Neutrophil (primary cell): ENCODE results near the gene ZBTB16.

Source experiments
- H3K27ac ChIP-seq: fragments of 200-600 bp; sonication (generic); 2 replicates; pipeline ENCODE4 v1.5.1; 2016; ENCODE audit warnings: mild to moderate bottlenecking, moderate library complexity
- H3K27me3 ChIP-seq: fragments of 200-600 bp; sonication (generic); 2 replicates; pipeline ENCODE4 v1.6.0; 2016; ENCODE audit warnings: mild to moderate bottlenecking
- H3K36me3 ChIP-seq: fragments of 200-600 bp; sonication (generic); 2 replicates; pipeline ENCODE4 v1.5.1; 2017
- H3K4me1 ChIP-seq, 2 experiments: fragments of 200-600 bp in 1 of 2; sonication (generic) in 1 of 2; 1 replicate in 1 of 2; 2 replicates in 1 of 2; pipeline versions ENCODE4 v1.5.1 to v1.6.1; 2013 to 2016; ENCODE audit warnings: low read depth in 1 of 2, low read length in 1 of 2, mild to moderate bottlenecking in 1 of 2, moderate library complexity in 1 of 2; ENCODE audit not compliant: control insufficient read depth in 1 of 2, insufficient read depth in 1 of 2
- H3K4me3 ChIP-seq, 2 experiments: fragments of 200-600 bp in 1 of 2; sonication (generic) in 1 of 2; 1 replicate in 1 of 2; 2 replicates in 1 of 2; pipeline ENCODE4 v1.5.1; 2013 to 2016; ENCODE audit warnings: low read depth in 1 of 2, low read length in 1 of 2, mild to moderate bottlenecking in 1 of 2, moderate library complexity in 1 of 2
- H3K9me3 ChIP-seq: fragments of 200-600 bp; sonication (generic); 2 replicates; pipeline ENCODE4 v1.5.1; 2016
- TF ChIP-seq, protein P1 (sequence below): fragments of 200-600 bp; sonication (generic); IDR thresholded peaks from 2 replicates; pipeline ENCODE4 v1.5.1; 2016; ENCODE audit warnings: antibody characterized with exemption

ZBTB16 gene

DNA sequence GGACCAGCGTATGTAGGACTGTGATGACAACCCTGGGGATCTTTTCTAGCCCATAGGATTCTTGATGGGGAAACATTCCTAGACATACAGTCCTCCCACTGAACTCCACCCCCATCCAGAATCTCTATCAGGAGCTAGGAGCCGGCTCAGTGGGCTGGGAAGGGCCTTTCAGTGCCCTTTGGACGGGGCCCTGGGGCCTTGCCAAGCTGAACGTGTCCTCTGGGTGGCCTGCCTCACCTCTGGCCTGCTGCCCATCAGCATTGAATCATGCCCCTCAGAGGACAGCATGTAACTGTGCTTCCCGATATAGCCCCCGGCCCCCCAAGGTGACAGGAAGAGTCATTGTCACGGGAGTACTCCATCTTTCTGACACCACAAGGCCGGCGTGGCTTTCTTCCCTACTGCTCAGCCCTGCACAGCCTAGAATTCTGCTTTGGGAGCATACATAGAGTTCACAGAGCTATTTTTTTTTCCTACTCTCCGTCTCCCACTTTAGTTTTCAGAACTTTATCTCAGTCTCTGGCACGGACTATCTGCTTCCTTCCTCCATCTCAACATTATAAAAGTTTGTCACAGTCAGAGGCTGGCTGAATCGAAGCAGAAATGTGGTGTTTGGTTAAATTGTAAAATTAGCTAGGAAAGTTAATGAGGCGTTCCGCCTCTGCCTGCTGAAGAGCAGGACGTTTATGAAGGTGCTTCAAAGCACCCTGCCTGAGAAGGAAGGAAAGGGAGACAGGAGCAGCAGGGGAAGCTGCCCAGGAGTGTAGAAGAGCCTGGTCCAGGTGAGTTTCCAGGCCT, 111.9 kb downstream of the ZBTB16 start:
- H3K27me3 ChIP-seq = no peaks in the 10 kb centered on the region
- TF ChIP-seq, protein P1, sequence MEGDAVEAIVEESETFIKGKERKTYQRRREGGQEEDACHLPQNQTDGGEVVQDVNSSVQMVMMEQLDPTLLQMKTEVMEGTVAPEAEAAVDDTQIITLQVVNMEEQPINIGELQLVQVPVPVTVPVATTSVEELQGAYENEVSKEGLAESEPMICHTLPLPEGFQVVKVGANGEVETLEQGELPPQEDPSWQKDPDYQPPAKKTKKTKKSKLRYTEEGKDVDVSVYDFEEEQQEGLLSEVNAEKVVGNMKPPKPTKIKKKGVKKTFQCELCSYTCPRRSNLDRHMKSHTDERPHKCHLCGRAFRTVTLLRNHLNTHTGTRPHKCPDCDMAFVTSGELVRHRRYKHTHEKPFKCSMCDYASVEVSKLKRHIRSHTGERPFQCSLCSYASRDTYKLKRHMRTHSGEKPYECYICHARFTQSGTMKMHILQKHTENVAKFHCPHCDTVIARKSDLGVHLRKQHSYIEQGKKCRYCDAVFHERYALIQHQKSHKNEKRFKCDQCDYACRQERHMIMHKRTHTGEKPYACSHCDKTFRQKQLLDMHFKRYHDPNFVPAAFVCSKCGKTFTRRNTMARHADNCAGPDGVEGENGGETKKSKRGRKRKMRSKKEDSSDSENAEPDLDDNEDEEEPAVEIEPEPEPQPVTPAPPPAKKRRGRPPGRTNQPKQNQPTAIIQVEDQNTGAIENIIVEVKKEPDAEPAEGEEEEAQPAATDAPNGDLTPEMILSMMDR = no peak
- no peak overlapping the region for H3K4me3 ChIP-seq
- no peak overlapping the region for H3K27ac ChIP-seq
- peaks cover 35 to 40% of the 10 kb centered on the region in 2 experiments for H3K4me1 ChIP-seq
- no peaks in the 10 kb centered on the region for H3K36me3 ChIP-seq
- no peaks in the 10 kb centered on the region for H3K9me3 ChIP-seq

DNA sequence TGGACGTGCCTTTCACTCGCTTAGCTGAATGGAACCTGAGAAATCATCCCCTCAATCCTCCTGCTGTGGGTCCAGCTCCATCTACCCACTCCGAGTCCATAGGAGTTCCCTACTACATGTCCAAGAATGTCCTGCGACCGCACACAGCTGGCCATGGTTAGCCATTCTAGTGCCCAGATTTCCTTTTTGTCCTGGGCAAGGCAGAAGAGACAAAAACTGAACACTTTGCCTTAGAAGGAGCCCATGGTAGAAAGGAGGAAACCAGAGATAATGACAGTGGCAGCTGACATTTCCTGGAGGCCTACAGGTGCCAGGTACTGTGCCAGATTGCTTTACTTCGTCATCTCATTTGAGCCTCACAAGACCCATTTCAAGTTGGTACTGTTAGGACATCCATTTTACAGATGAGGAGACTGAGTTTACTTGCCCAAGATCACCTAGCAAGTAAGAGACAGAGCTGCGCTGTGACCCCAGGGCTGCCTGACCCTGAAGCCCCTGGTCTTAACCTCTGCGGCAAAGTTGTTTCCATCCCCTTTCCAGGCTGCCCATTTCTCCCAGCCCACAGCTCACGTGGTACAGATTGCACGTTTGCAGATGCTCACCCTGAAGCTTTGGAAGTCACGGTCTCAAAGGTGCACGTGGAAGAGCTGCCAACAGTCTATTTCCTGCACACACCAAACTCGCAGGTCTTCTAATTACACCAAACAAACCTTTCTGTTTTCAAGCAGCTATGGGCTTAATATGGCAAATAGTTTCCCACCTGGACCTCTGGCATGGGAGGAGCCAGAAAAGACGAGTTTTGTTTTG, 112.7 kb downstream of the ZBTB16 start:
- Histone ChIP-seq H3K4me1 (peaks cover 35 to 40% of the 10 kb centered on the region in 2 experiments), H3K36me3 (no peaks in the 10 kb centered on the region), H3K27ac (no peak overlapping the region), H3K9me3 (no peaks in the 10 kb centered on the region), H3K27me3 (no peaks in the 10 kb centered on the region), H3K4me3 (no peak overlapping the region)
- TF ChIP-seq, protein P1 = no peak

DNA sequence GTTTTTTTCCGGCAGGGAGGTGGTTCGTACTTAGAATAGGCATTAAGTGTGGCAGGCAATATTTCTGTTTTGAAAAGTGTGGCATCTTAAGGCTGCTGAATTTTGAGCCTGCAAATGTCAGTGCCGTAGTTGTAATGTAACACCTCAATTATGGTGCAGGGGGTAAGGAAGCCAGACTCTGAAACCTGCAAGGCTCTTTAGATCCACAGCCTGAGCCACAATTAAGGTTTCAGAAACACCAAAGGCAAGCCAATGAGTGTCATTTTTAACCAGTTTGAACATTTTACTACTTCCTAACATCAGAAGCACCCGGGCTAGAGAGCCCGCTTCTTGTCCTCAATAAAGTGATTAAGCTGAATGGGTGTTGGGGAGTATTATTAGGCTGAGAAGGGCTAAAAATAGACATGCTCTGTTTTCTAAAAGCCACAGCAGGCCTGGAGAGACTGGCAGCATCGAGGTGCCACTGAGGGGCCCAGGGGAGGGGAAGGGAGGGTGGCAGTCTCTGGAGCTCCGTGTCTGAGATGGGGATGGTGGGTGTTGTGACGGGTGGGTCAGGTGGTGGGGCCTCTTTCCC, 113.4 kb downstream of the ZBTB16 start:
- no peaks in the 10 kb centered on the region for H3K36me3 ChIP-seq
- no peak overlapping the region for H3K27ac ChIP-seq
- peaks cover 35 to 40% of the 10 kb centered on the region in 2 experiments for H3K4me1 ChIP-seq
- TF ChIP-seq, protein P1 = no peak
- H3K27me3 ChIP-seq = no peaks in the 10 kb centered on the region
- no peaks in the 10 kb centered on the region for H3K9me3 ChIP-seq
- H3K4me3 ChIP-seq = no peak overlapping the region

DNA sequence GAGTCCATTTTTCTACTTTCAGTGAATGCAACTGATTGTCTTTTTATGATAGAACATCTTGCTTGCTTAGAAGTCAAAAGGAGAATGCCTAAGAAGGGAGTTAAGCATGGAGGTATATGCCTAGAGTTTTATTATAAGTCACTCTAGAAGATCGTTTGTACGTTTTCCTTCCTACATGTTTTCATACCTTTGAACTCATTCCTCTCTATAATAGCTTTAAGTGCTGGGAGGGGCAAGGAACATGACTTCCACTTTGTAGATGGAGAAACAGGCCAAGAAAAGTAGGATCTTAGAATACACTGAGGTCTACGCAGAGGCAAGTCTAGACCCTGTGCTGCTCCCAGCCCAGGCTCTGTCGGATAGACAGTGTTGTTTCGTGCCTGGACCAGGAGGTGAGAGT, 114.3 kb downstream of the ZBTB16 start:
- H3K4me3 ChIP-seq = no peak overlapping the region
- no peaks in the 10 kb centered on the region for H3K36me3 ChIP-seq
- peaks cover 31 to 39% of the 10 kb centered on the region in 2 experiments for H3K4me1 ChIP-seq
- H3K9me3 ChIP-seq = no peaks in the 10 kb centered on the region
- H3K27ac ChIP-seq = no peak overlapping the region
- TF ChIP-seq, protein P1 = no peak
- no peaks in the 10 kb centered on the region for H3K27me3 ChIP-seq

DNA sequence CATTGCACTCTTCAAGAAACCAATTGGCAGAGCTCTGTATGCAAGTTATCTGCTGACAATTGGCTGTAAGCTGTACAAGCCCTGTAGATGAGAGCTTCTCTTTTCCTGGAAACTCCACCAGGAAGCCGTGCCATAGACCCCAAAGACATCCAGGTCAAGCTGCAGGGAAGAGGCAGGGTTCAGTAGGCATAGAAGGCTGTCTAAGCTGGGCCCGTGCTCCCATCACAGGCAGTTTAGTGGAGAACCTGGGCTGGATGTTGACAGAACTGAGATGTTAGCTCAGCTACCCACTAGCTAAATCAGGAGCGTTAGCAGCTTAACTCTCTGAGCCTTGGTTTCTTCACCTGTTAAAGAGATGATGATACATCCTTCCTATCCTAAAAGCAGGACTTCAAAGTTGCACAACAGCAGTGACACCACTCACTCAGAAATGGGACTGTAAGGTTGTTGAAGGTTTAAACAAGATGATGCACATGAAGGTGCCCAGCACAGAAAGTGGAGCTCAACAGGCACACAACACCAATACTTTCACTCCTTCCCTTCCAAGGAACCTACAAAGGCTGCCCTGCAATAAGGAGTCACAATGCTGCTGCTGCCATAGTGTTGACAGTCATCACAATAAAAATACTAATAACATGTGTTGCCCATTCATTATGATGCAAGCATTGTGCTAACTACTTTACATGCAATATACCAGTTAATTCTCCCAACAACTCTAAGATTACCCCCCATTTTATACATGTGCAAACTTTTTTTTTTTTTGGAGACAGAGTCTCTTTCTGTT, 115.4 kb downstream of the ZBTB16 start:
- no peak overlapping the region for H3K4me3 ChIP-seq
- no peak overlapping the region for H3K27ac ChIP-seq
- H3K27me3 ChIP-seq = no peaks in the 10 kb centered on the region
- H3K4me1 ChIP-seq = peaks cover 20 to 28% of the 10 kb centered on the region in 2 experiments
- H3K36me3 ChIP-seq = no peaks in the 10 kb centered on the region
- TF ChIP-seq, protein P1 = no peak
- H3K9me3 ChIP-seq = no peaks in the 10 kb centered on the region
